OCI-M2 (cell line): ENCODE data around the gene S1PR4.
"Not testable (repeated sequence)": the region's sequence is repeated elsewhere in the genome, so short reads cannot be mapped to it uniquely, and the experiment has no call there.

Experiments used
- DNase-seq: peaks from one replicate; lab custom pipeline; 2025; ENCODE audit not compliant: unreplicated experiment; lab: John Stamatoyannopoulos, UW

The S1PR4 gene

GRCh38 chr19:3151563-3152418 lies 26.8 kb upstream of the S1PR4 start:
- DNase-seq: no peak

DNA sequence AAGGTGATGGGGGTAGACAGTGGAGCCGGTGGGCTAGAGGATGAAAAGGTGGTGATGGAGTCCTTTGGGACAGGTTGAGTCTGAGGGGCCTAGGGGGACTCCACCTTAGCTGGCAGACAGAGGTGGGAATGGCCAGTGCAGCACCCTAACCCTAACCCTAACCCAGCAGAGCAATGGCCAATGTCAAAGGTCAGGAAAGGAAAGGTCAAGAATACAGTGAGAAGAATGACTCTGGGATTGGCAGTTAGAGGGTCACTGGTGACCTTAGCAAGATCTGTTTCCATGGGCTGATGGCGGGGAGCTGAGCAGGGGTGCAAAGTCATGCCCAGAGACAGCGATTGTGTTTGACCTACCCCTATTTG lies 26.2 kb upstream of the S1PR4 start:
- no peak for DNase-seq

- DNase-seq: no peak
These were observed 25.0 kb upstream of the S1PR4 start for GRCh38 chr19:3153286-3154230.

GRCh38 chr19:3154447-3154846 lies 24.1 kb upstream of the S1PR4 start:
- not testable (repeated sequence) for DNase-seq

DNA sequence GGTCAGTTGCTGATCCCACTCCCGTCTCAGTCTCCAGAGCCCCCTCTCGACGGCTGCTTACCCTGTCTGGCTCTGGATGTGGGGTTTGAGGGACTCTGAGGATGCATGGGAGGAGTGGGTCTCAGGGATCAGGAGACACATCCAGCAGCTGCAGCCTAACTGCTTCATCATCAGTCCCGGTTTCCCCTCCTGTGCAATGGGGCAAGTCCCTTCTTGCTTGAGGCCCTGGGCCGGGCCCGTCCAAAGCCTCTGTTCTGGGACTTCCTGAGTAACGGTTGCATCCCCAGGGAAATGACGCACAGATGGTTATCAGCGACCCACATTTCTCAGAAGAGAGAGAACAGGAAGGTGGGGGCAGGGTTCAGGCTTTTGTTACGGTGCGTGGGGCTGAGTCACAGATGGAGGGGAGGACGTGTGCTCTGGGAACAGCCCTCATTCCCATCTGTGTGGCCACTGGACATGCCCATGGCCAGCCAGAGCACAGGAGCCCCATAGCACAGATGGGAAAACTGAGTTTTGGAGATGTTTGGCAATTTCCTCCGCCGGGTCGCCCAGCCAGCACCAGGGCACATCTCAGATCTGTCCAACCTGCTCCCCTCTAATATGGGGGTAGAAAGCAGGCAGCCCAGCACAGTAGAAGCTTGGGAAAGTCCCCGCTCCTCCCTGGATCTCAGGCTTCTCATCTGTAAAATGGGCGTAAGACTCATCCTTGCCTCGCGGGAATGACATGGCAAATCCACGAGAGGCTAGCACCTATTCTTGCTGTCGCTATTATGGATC lies 23.4 kb upstream of the S1PR4 start:
- DNase-seq: no peak

GRCh38 chr19:3157096-3157845 lies 21.3 kb upstream of the S1PR4 start:
- no peak for DNase-seq

GRCh38 chr19:3159565-3159964 lies 19.0 kb upstream of the S1PR4 start:
- no peak for DNase-seq

DNA sequence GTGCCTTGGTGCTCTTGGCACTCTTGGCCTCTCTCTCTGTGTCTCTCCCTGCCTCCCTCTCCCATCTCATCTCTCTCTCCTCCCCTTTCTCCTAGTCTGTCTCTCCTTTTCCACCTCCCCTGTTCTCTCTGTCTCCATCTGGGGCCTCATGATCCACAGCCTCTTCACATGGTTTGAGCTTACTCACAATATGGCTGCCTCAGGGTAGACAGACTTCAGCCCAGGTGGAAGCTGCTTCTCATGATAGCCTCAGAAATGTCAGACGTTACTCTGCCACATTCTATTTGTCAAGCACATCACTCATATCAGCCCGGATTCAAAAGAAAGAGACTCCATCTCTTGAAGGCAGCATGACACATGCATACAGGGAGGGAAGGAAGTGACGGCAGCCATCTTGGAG lies 18.4 kb upstream of the S1PR4 start:
- DNase-seq: no peak

GRCh38 chr19:3161453-3161852 lies 17.1 kb upstream of the S1PR4 start:
- no peak for DNase-seq

- no peak for DNase-seq
These were observed 15.9 kb upstream of the S1PR4 start for GRCh38 chr19:3162418-3163229.

DNA sequence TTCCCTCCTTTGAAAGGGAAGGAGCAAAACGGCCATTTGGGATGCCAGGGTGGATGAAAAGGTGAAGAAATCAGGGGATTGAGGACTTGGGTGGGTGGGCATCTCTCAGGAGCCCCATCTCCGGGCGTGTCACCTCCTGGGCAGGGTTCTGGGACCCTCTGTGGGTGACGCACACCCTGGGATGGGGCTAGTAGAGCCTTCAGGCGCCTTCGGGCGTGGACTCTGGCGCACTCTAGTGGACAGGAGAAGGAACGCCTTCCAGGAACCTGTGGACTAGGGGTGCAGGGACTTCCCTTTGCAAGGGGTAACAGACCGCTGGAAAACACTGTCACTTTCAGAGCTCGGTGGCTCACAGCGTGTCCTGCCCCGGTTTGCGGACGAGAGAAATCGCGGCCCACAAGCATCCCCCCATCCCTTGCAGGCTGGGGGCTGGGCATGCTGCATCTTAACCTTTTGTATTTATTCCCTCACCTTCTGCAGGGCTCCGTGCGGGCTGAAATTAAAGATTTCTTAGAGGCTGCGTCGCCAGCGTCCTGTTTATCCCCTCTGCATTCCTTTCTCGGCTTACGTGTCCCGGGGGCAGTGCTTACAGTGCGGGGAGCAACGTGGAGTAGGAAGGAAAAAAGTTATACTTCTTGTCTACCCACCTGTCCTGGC lies 15.2 kb upstream of the S1PR4 start:
- DNase-seq: no peak

- no peak for DNase-seq
These were observed 14.6 kb upstream of the S1PR4 start for GRCh38 chr19:3163943-3164342.

DNA sequence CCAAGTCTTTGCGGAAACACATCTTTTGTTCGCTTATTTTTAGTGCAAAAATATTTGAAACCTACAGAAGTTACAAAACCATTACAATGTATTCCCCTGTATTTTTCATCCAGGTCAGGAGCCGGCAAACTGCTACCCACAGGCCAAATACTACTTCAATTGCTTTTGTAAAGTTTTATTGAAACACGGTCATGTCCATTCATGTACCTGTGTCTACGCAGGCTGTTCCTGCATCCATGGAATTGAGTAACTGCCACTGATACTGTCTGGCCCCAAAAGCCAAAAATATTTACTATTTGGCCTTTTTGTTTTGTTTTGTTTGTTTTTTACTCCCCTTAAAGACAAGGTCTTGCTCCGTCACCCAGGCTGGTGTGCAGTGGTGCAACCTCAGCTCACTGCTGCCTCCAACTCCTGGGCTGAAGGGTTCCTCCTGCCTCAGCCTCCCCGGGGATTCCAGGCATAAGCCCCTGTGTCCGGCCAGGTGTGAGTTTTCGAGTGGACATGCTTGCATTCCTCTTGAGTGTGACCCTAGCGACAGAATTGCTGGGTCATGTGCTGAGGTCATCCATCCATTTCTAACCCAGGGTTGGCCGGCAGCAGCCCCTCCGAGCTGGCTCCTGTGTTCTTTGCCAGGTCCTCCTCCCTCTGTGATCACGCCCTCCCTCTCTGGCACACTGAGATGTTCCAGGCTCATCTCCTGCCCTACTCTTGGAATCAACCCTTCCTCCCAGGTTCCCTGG lies 10.9 kb upstream of the S1PR4 start:
- no peak for DNase-seq

DNA sequence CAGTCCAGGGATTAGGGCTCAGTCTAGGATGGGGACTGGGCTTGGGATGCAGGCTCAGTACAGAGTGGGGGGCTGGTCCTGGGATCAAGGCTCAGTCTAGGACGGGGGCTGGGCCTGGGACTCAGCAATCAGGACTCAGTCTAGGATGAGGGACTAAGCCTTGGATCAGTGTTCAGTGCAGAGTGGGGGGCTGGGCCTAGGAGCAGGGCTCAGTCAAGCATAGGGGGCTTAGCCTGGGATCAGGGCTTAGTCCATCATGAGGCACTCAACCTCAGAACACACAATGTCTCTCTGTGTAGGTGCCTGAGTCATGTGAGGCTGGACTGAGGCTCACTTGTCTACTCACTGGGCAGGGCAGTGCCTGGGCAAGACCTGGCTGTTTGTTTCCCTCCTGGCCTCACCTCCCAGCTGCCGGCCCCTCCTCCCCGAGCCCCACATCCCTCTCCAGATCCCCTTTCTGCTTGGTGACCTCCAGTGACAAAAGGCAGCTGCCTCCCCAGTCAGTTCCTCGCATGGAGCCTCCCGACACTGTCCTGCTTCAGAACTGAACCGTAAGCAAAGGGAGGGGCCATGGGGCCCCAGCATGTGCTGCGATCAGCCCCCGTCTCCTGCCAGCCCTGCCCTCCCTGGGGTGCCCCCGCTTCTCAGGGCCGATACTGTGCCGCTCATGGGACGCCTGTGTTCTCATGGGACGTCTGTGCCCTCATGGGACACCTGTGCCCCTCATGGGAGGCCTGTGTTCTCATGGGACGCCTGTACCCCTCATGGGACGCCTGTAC lies 6.5 kb upstream of the S1PR4 start:
- no peak for DNase-seq

GRCh38 chr19:3172673-3173000 lies 5.9 kb upstream of the S1PR4 start:
- not testable (repeated sequence) for DNase-seq

DNA sequence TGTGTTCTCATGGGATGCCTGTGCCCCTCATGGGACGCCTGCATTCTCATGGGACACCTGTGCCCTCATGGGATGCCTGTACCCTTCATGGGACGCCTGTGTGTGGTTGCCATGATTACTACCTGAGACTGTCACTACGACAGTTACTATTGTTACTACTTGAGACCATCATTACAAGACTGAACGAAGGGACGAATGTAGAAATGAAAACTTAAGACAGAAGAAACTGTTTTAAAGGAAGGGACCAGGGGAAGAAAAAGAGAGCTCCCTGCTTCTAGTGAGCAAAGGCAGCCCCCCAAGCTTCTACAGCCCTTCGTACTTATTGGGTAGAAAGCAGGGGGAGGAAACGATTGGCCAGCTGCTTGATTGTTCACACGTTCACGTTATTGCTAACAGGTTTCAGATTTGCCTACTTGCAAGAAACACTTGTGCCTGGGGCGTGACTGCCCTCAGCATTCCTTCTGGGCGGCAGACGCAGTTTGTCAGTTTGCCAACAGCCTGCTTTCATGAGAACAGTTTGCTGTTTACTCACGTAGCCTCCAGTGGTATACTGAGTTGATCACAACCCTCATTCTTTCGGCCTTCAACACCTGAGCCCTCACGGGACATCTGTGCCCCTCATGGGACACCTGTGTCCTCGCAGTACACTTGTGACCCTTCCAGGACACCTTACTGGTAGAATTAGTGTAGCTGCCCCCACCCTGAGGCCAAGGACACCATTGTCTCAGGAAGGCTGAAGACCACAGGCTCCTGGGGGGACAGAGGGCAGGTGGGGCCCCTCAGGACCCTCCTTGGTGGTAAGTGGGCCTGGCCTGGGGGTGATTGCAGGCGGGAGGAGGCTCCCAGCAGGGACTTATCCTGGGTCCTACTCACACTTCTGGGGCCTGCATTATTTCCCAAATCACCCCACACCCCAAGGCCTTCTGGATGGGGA lies 2.5 kb upstream of the S1PR4 start:
- DNase-seq: no peak
